Stimulated activated CD8-positive, alpha-beta memory T cell treated with anti-CD3 and anti-CD28 coated beads, Interleukin-7, amount 100 ng/mL, for 1 hour (primary cell): ENCODE measurements around the gene OR4D2.

ENCODE experiments used
- DNase-seq, 2 donors: peaks; one replicate each; pipeline ENCODE4 v3.0.0-alpha.2; 2020; ENCODE audit warnings: low read depth in 2 of 2

Gene OR4D2

GRCh38 chr17:58210922-58211321, 44.1 kb downstream of the OR4D2 start:
- no peak for DNase-seq

GRCh38 chr17:58215685-58216084, 48.9 kb downstream of the OR4D2 start:
- no peak for DNase-seq

GRCh38 chr17:58217766-58218165, 51.0 kb downstream of the OR4D2 start:
- no peak for DNase-seq

- peak; percentile 90 to 91 for DNase-seq
These were observed 52.4 kb downstream of the OR4D2 start, which contains the start of gene MKS1 for GRCh38 chr17:58219007-58219788. MKS1 (minus strand) TSS chr17:58219255; CDS start chr17:58219230, 25 bp downstream.

GRCh38 chr17:58219789-58220183, 53.0 kb downstream of the OR4D2 start:
- no peak for DNase-seq
